Measurements from ENCODE around the gene PRXL2C.
"Not testable (repeated sequence)": the region's sequence is repeated elsewhere in the genome, so short reads cannot be mapped to it uniquely, and the experiment has no call there.

Gene PRXL2C

GRCh38 chr9:96646081-96646991 lies 8.8 kb downstream of the PRXL2C start:
- no peak for DNase-seq

GRCh38 chr9:96644137-96644536 lies 11.0 kb downstream of the PRXL2C start:
- peak; percentile 63 for DNase-seq

GRCh38 chr9:96641514-96641913 lies 13.6 kb downstream of the PRXL2C start:
- no peak for DNase-seq

GRCh38 chr9:96638606-96639364 lies 16.3 kb downstream of the PRXL2C start:
- DNase-seq: no peak

- no peak for DNase-seq
These were observed 18.7 kb downstream of the PRXL2C start for GRCh38 chr9:96636368-96636767.

- not testable (repeated sequence) for DNase-seq
These were observed 21.5 kb downstream of the PRXL2C start for GRCh38 chr9:96633579-96633978.

GRCh38 chr9:96626912-96627311 lies 28.2 kb downstream of the PRXL2C start:
- no peak for DNase-seq

- no peak for DNase-seq
These were observed 33.5 kb downstream of the PRXL2C start for GRCh38 chr9:96621618-96622017.

- no peak for DNase-seq
These were observed 34.3 kb downstream of the PRXL2C start for GRCh38 chr9:96620832-96621269.

- DNase-seq: no peak
These were observed 35.0 kb downstream of the PRXL2C start for GRCh38 chr9:96620181-96620514.

GRCh38 chr9:96619491-96620180 lies 35.5 kb downstream of the PRXL2C start, which contains the start of gene CDC14B:
TSS of gene CDC14B (minus strand) at chr9:96619843. CDS start at chr9:96619378, 465 bp downstream.
- DNase-seq: peak; percentile 95

GRCh38 chr9:96619124-96619465 lies 36.0 kb downstream of the PRXL2C start:
- no peak for DNase-seq

GRCh38 chr9:96618209-96619123 lies 36.7 kb downstream of the PRXL2C start:
- no peak for DNase-seq

GRCh38 chr9:96617439-96618185 lies 37.5 kb downstream of the PRXL2C start:
- no peak for DNase-seq

GRCh38 chr9:96616817-96617438 lies 38.2 kb downstream of the PRXL2C start:
- no peak for DNase-seq

GRCh38 chr9:96615411-96615810 lies 39.7 kb downstream of the PRXL2C start:
- DNase-seq: no peak

GRCh38 chr9:96614664-96615063 lies 40.5 kb downstream of the PRXL2C start:
- DNase-seq: not testable (repeated sequence)

GRCh38 chr9:96612966-96613589 lies 42.0 kb downstream of the PRXL2C start:
- no peak for DNase-seq

- peak; percentile 88 for DNase-seq
These were observed 42.8 kb downstream of the PRXL2C start for GRCh38 chr9:96612105-96612965.

GRCh38 chr9:96611302-96611701 lies 43.8 kb downstream of the PRXL2C start:
- no peak for DNase-seq
